GM12801 (cell line): ENCODE results near the gene LPO.

ENCODE experiments used
- TF ChIP-seq, protein P1 (sequence below): IDR thresholded peaks from one replicate; pipeline ENCODE4 v1.5.1; 2011; ENCODE audit warnings: control low read depth; ENCODE audit not compliant: insufficient read length; ENCODE audit errors: extremely low read depth

The LPO gene

DNA sequence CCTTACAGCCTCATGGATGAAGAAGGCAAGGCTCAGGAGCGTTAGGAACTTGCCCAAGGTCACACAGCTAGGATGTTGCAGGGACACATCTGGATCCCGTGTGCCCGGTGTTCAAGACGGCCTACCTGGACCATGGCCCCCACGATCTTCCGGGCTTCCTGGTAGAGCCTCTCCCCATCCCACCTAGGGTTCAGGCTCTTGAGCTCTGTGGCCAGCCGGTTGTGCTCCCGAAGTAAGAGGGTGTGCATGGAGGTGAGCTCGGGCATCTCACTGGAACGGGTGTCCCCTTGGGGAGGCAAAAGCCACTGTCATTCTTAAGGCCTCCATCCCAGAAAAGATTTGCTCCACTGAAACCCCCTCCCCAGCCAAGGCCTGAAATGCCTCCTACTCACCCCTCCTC is 37.0 kb downstream of the LPO start:
- TF ChIP-seq, protein P1, sequence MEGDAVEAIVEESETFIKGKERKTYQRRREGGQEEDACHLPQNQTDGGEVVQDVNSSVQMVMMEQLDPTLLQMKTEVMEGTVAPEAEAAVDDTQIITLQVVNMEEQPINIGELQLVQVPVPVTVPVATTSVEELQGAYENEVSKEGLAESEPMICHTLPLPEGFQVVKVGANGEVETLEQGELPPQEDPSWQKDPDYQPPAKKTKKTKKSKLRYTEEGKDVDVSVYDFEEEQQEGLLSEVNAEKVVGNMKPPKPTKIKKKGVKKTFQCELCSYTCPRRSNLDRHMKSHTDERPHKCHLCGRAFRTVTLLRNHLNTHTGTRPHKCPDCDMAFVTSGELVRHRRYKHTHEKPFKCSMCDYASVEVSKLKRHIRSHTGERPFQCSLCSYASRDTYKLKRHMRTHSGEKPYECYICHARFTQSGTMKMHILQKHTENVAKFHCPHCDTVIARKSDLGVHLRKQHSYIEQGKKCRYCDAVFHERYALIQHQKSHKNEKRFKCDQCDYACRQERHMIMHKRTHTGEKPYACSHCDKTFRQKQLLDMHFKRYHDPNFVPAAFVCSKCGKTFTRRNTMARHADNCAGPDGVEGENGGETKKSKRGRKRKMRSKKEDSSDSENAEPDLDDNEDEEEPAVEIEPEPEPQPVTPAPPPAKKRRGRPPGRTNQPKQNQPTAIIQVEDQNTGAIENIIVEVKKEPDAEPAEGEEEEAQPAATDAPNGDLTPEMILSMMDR, result no peak

DNA sequence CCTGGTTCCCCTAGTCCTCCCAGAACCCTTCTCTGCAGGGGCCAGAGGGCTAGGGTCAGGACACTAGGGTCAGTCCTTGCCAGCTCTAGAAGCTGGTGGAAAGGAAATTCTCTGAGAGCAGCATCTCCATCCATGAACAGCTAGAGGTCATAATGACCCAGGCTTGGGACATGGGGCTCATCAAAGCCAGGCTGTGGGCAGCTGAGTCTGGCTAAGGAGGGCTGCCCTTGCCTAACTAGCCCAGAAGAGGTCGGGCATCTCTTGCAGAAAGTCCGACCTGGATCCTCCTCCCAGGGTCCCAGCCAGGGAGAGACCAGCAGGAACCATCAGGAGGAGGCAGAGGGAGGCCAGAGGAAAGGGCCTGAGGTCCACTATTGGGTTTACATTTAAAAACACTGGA is 38.0 kb downstream of the LPO start:
- TF ChIP-seq, protein P1, result no peak

DNA sequence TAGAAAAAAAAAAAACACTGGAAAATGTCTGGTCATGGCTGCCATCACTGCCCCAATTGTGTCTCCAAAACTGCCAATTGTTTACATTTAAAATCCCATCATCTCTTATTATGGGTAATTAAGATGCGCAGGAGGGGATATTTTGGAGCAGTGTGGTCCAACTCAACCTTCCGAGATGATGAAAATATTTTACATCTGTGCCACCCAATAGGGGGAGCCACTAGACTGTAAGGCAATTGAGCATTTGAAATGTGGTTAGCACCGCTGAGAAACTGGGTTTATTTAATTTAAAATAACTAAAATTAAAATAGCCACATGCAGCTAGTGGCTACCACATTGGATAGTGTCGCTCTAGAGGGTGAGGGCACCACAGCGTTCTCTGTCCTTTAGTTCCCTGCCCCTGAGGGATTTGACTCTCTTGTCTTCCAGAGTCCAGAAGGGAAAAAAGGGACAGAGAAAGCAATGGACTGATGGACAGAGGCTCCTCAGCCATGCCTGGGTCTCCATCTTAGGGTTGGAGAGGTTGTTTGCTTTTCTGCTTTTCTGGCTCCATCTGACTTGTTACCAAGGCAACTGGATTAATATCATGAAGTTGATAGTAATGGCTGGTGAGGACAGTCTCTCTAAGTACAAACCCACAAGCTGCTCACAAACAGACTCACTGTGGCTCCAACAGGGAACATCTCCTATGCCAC is 38.9 kb downstream of the LPO start:
- TF ChIP-seq, protein P1, result no peak

DNA sequence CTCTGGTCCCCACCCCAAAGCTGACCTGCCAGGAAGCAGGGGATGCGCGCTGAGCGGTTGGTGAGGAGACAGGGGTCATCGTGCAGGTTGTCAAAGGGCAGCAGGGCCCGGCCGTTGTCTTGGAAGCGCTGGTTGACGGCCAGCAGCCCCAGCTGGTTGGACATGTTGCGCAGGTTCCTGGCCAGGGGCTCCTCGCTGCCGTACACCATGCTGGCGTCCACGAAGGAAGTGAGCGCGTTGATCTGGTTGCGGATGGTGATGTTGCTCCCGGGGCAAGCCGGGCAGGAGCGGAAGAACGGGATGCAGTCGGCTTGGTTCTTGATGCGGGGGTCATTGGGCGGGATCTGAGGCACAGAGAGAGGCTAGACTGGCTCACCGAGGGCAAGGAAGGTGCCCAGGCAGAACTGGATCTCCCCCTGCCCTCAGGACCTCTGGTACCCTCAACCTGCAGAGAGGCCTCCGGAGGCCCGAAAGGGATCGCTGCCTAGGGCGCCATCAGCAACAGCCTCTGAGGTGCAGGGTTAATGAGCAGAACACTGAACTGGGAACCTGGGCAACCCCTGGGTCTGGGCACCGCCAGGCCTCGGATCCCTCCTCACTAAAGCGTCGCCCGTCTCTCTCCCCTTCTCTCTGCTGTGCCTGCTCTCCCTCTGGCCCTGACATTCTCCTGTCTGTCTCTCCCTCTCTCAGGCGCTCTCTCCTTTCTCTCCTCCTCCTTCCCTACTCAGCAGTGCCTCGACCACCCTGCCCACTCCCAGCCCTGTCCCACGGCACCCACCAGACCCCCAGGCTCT is 39.6 kb downstream of the LPO start:
- TF ChIP-seq, protein P1, result no peak

DNA sequence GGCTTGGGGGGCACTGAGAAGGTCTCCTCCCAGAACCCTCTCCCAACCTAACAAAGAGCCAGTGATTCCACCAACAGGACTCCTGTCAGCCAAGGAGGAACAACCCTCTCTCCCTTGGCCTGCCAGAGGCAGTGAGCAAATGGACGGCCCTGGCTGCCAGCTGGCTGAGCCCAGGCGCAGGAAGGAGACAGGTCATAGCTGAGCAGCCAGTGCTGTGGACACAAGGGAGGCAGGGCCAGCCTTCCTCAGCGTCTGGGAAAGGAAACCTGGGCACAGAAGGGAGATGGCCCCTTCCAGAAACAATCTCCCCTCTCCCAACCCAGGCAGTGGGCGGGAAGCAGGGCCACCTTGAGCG is 40.3 kb downstream of the LPO start:
- TF ChIP-seq, protein P1, result no peak

DNA sequence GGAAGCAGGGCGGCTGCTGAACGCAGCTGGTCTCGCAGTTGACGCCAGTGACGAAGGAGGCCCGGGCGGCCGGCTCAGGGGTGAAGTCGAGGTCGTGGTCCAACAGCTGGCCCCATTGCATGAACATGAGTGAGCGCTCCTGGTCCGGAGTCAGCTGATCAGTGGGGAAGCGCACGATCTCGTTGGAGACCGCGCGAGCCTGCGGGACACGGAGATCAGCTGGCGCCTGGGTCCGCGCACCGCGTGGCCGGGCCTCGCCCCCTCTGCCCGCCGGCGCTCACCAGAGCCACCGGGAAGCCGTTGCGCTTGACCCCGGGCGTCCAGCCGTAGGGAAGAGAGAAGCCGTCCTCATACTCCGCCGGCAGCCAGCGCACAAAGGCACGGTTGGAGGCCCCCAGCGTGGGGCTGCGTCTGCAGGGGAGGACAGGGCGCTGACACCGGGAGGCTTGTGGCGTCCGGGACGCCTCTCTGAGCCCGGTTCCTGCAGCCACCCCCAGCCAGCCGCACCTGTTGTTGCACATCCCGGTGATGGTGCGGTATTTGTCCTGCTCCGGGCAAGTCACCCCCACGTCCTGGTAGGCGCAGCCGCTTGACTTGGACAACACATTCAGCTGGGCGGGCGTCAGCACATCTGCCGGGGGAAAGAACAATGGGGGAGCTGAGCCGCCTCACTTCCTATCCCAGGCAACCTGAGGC is 40.8 kb downstream of the LPO start:
- TF ChIP-seq, protein P1, result no peak

DNA sequence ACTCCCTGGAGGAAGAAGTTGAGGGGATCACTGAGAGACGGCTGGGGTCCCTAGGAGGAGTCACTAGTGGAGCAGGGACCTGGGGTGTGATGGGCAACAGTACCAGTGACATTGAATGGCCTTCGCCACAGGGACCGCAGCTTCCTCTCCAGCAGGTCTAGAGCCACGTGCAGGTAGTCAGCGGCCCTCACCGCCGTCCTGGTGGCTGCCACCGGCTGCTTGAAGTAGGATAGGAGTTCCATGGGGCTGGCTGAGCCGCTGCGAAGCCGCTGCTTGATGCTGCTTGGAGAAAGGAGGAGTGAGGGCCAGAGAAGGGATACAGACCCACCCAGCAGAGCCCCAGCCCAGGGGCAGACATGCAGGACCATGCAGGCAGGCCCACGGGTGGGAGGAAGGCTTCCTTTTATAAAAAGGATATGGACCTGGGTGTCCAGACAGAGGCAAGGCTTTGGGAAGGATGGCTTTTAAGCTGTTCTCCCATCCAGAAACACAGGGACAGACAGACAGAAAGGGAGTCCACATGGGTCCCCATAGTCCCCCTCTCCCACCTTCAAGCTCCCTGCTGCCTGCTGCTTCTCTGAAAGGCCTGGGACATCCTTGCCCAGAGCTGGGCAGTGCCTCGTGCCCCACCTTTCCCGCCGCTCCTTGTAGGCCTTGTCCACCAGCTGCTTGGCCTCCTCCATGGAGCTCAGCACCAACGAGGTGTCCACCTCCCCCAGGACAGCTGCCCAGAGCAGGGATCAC is 41.5 kb downstream of the LPO start:
- TF ChIP-seq, protein P1, result no peak
